H9 (cell line): Measurements from ENCODE around the gene MUS81. TPM values are rescaled to one million over a fixed set of nuclear protein-coding genes. Genes with fewer than 3 reads are reported as not detected.

Experiments used
- DNase-seq: peaks from one replicate; pipeline ENCODE4 v3.0.0-alpha.2; 2017
- H2AFZ ChIP-seq: one replicate; pipeline ENCODE4 v1.6.1; 2013; ENCODE audit warnings: mild to moderate bottlenecking, low read length, control low read depth, moderate library complexity
- H2AK5ac ChIP-seq: 2 replicates; pipeline ENCODE4 v1.6.1; 2013; ENCODE audit warnings: low read length, control low read depth, mixed read lengths; ENCODE audit not compliant: insufficient read length
- H2BK120ac ChIP-seq: one replicate; pipeline ENCODE4 v1.6.1; 2013; ENCODE audit warnings: low read depth, mild to moderate bottlenecking, low read length, control low read depth, inconsistent platforms; ENCODE audit not compliant: poor library complexity, severe bottlenecking
- H2BK12ac ChIP-seq: 2 replicates; pipeline ENCODE4 v1.6.1; 2013; ENCODE audit warnings: low read length, control low read depth, mixed read lengths, low read depth; ENCODE audit not compliant: insufficient read length
- H2BK15ac ChIP-seq: 2 replicates; pipeline ENCODE4 v1.6.1; 2013; ENCODE audit warnings: low read depth, low read length, control low read depth
- H2BK20ac ChIP-seq: one replicate; pipeline ENCODE4 v1.6.1; 2013; ENCODE audit warnings: low read depth, mild to moderate bottlenecking, low read length, control low read depth, inconsistent platforms; ENCODE audit not compliant: poor library complexity, severe bottlenecking
- H2BK5ac ChIP-seq: 2 replicates; pipeline ENCODE4 v1.6.1; 2013; ENCODE audit warnings: low read length, control low read depth, mixed read lengths; ENCODE audit not compliant: insufficient read length
- H3K14ac ChIP-seq: 2 replicates; pipeline ENCODE4 v1.6.1; 2013; ENCODE audit warnings: low read length, control low read depth; ENCODE audit not compliant: insufficient read depth
- H3K18ac ChIP-seq: 2 replicates; pipeline ENCODE4 v1.6.1; 2013; ENCODE audit warnings: low read depth, mild to moderate bottlenecking, mixed read lengths, low read length, control low read depth; ENCODE audit not compliant: insufficient read length
- H3K23ac ChIP-seq: 2 replicates; pipeline ENCODE4 v1.6.1; 2013; ENCODE audit warnings: low read length, control low read depth, mixed read lengths, low read depth; ENCODE audit not compliant: insufficient read length
- H3K23me2 ChIP-seq: 2 replicates; pipeline ENCODE4 v1.6.1; 2013; ENCODE audit warnings: low read depth, mild to moderate bottlenecking, mixed read lengths, low read length, control low read depth; ENCODE audit not compliant: insufficient read length, poor library complexity, severe bottlenecking
- H3K27ac ChIP-seq: 2 replicates; pipeline ENCODE4 v1.5.1; 2013; ENCODE audit warnings: low read length, control low read depth, mixed read lengths, low read depth; ENCODE audit not compliant: insufficient read length
- H3K27me3 ChIP-seq: 2 replicates; pipeline ENCODE4 v1.6.1; 2013; ENCODE audit warnings: low read length, control low read depth, inconsistent platforms; ENCODE audit not compliant: insufficient read depth
- H3K4ac ChIP-seq: 2 replicates; pipeline ENCODE4 v1.6.1; 2013; ENCODE audit warnings: low read depth, mild to moderate bottlenecking, control low read depth, inconsistent platforms, low read length, moderate library complexity
- H3K4me1 ChIP-seq: 2 replicates; pipeline ENCODE4 v1.6.1; 2013; ENCODE audit warnings: low read length, control low read depth, inconsistent platforms; ENCODE audit not compliant: insufficient read depth
- H3K4me2 ChIP-seq: 2 replicates; pipeline ENCODE4 v1.6.1; 2013; ENCODE audit warnings: low read length, control low read depth, mixed read lengths; ENCODE audit not compliant: insufficient read length, insufficient read depth
- H3K56ac ChIP-seq: 2 replicates; pipeline ENCODE4 v1.6.1; 2013; ENCODE audit warnings: low read depth, mild to moderate bottlenecking, mixed read lengths, low read length, control low read depth; ENCODE audit not compliant: insufficient read length
- H3K79me1 ChIP-seq: 2 replicates; pipeline ENCODE4 v1.6.1; 2013; ENCODE audit warnings: low read depth, mild to moderate bottlenecking, moderate library complexity, low read length, control low read depth, inconsistent platforms; ENCODE audit not compliant: insufficient read depth, poor library complexity, severe bottlenecking
- H3K79me2 ChIP-seq: 2 replicates; pipeline ENCODE4 v1.6.1; 2013; ENCODE audit warnings: low read length, control low read depth, inconsistent platforms; ENCODE audit not compliant: insufficient read depth
- H3K9ac ChIP-seq: 2 replicates; pipeline ENCODE4 v1.6.1; 2013; ENCODE audit warnings: low read length, control low read depth, mixed read lengths; ENCODE audit not compliant: insufficient read length; ENCODE audit errors: extremely low read depth
- H3K9me3 ChIP-seq: one replicate; pipeline ENCODE4 v1.6.1; 2013; ENCODE audit warnings: low read depth, low read length, inconsistent platforms; ENCODE audit not compliant: control insufficient read depth
- H3T11ph ChIP-seq: one replicate; pipeline ENCODE4 v1.6.1; 2013; ENCODE audit warnings: mild to moderate bottlenecking, low read length, control low read depth, inconsistent platforms
- H4K20me1 ChIP-seq: one replicate; pipeline ENCODE4 v1.6.1; 2013; ENCODE audit not compliant: control insufficient read depth, insufficient read length, insufficient read depth
- H4K5ac ChIP-seq: 2 replicates; pipeline ENCODE4 v1.6.1; 2013; ENCODE audit warnings: low read depth, mild to moderate bottlenecking, mixed read lengths, low read length, control low read depth; ENCODE audit not compliant: insufficient read length
- H4K8ac ChIP-seq: replicated peaks from 2 replicates; pipeline ENCODE4 v1.6.1; 2013; ENCODE audit warnings: low read length, control low read depth, mixed read lengths, low read depth; ENCODE audit not compliant: insufficient read length
- H4K91ac ChIP-seq: 2 replicates; pipeline ENCODE4 v1.6.1; 2013; ENCODE audit warnings: low read depth, mild to moderate bottlenecking, moderate library complexity, mixed read lengths, low read length, control low read depth; ENCODE audit not compliant: insufficient read length
- H3K27ac Mint-ChIP-seq, 3 experiments: 2 replicates in 2 of 3; 3 replicates in 1 of 3; pipeline ENCODE4 v1.8.0; 2020 to 2021; ENCODE audit warnings: mixed read lengths in 3 of 3, mild to moderate bottlenecking in 1 of 3, moderate library complexity in 1 of 3
- H3K27me3 Mint-ChIP-seq: 2 replicates; pipeline ENCODE4 v1.8.0; 2021; ENCODE audit warnings: low read depth, mild to moderate bottlenecking, moderate library complexity, mixed read lengths
- H3K36me3 Mint-ChIP-seq, 3 experiments: 2 replicates in 2 of 3; 3 replicates in 1 of 3; pipeline ENCODE4 v1.8.0; 2020 to 2021; ENCODE audit warnings: low read depth in 3 of 3, mixed read lengths in 3 of 3; ENCODE audit not compliant: insufficient read depth in 1 of 3
- H3K4me1 Mint-ChIP-seq, 2 experiments: 2 replicates each; pipeline ENCODE4 v1.8.0; 2020; ENCODE audit warnings: mixed read lengths in 2 of 2
- H3K4me3 Mint-ChIP-seq, 2 experiments: 2 replicates in 1 of 2; 3 replicates in 1 of 2; pipeline ENCODE4 v1.8.0; 2020 to 2021; ENCODE audit warnings: mild to moderate bottlenecking in 2 of 2, mixed read lengths in 2 of 2, moderate library complexity in 1 of 2
- H3K9me3 Mint-ChIP-seq, 2 experiments: 2 replicates in 1 of 2; 3 replicates in 1 of 2; pipeline ENCODE4 v1.8.0; 2020; ENCODE audit warnings: mild to moderate bottlenecking in 2 of 2, mixed read lengths in 2 of 2, moderate library complexity in 1 of 2
- CTCF ChIP-seq: fragments of 200-600 bp; sonication (generic); conservative IDR thresholded peaks from 3 replicates; pipeline ENCODE4 v1.8.0; 2021; ENCODE audit warnings: antibody characterized with exemption, mild to moderate bottlenecking
- WGBS: extraction: QIAGEN DNeasy Blood & Tissue Kit; methylation state at CpG from one replicate; pipeline ENCODE4 v1.1.7; 2013; ENCODE audit warnings: missing lambda C conversion rate, low lambda C conversion rate, mixed read lengths; ENCODE audit not compliant: insufficient read length; ENCODE audit errors: extremely low coverage; 5-methylcytosine and 5-hydroxymethylcytosine counted together
- total RNA-seq: library from RNA; stranded (reverse); gene quantifications from 2 replicates; pipeline ENCODE4 v1.2.1, GENCODE V29; 2021

The MUS81 gene
- total RNA-seq, 1 experiment from 2014 or later = 49.2 TPM

- Histone ChIP-seq H3K14ac (peak overlapping the region; percentile 14; the same call in 1 of the 2 replicates), H3K27ac (no peak overlapping the region), H3K18ac (no peak overlapping the region), H2BK15ac (no peak overlapping the region), H3K9ac (peak overlapping the region; percentile 24), H3K23ac (no peak overlapping the region), H2BK5ac (no peak overlapping the region), H3K56ac (no peak overlapping the region), H2BK12ac (no peak overlapping the region), H3K4me1 (peaks cover 9% of the 10 kb centered on the region; the same call in 1 of the 2 replicates), H4K20me1 (no peaks in the 10 kb centered on the region), H2BK20ac (no peak overlapping the region), H2AFZ (no peak overlapping the region), H4K91ac (no peak overlapping the region), H4K8ac (no peak overlapping the region), H3K23me2 (peaks cover 23% of the 10 kb centered on the region), H2AK5ac (no peak overlapping the region), H3T11ph (no peak overlapping the region), H3K9me3 (no peaks in the 10 kb centered on the region), H2BK120ac (no peak overlapping the region), H3K4me2 (peak overlapping the region; percentile 70), H3K79me2 (no peaks in the 10 kb centered on the region; the same call in 1 of the 2 replicates), H3K27me3 (peaks cover 6% of the 10 kb centered on the region; the same call in 1 of the 2 replicates), H4K5ac (no peak overlapping the region), H3K79me1 (no peaks in the 10 kb centered on the region), H3K4ac (no peak overlapping the region)
- H3K27me3 Mint-ChIP-seq = peaks cover 17% of the 10 kb centered on the region
- DNase-seq = no peak
- peaks cover 34 to 48% of the 10 kb centered on the region in 2 experiments for H3K4me1 Mint-ChIP-seq
- TF ChIP-seq CTCF = no peak
- peaks cover 2 to 4% of the 10 kb centered on the region in 2 experiments; a peak in 2 of 5 replicates for H3K9me3 Mint-ChIP-seq
- peak overlapping the region; percentile 97 to 98 for H3K4me3 Mint-ChIP-seq
- WGBS = no CpG with 5 or more reads among the region's 23 CpGs
- peaks cover 30 to 55% (median 45%) of the 10 kb centered on the region in 3 experiments for H3K36me3 Mint-ChIP-seq
- peak overlapping the region; percentile 18 to 99 (median 98); a peak in 4 of 7 replicates for H3K27ac Mint-ChIP-seq
Measured at GRCh38 chr11:65887723-65888162, 27.5 kb downstream of the MUS81 start.
